Mesothelial cell of epicardium (in vitro differentiated cells): ENCODE results near the gene STAG1. TPM values are rescaled to one million over a fixed set of nuclear protein-coding genes. Genes with fewer than 3 reads are reported as not detected.
"Not testable (repeated sequence)": the region's sequence is repeated elsewhere in the genome, so short reads cannot be mapped to it uniquely, and the experiment has no call there.

ENCODE experiments used
- DNase-seq, 2 experiments: peaks; one replicate each; pipeline ENCODE4 v3.0.0; 2021; ENCODE audit warnings: low spot score in 2 of 2; ENCODE audit not compliant: unreplicated experiment in 2 of 2
- H3K27ac Mint-ChIP-seq: 2 replicates; pipeline ENCODE4 v1.8.0; 2021; ENCODE audit warnings: mixed read lengths
- H3K27me3 Mint-ChIP-seq: 2 replicates; pipeline ENCODE4 v1.8.0; 2021; ENCODE audit warnings: low read depth, mixed read lengths
- H3K36me3 Mint-ChIP-seq: 2 replicates; pipeline ENCODE4 v1.8.0; 2021; ENCODE audit warnings: mixed read lengths
- H3K4me1 Mint-ChIP-seq: 2 replicates; pipeline ENCODE4 v1.8.0; 2021; ENCODE audit warnings: mixed read lengths
- H3K4me3 Mint-ChIP-seq: 2 replicates; pipeline ENCODE4 v1.8.0; 2021; ENCODE audit warnings: mild to moderate bottlenecking, moderate library complexity, mixed read lengths
- H3K9me3 Mint-ChIP-seq: 2 replicates; pipeline ENCODE4 v1.8.0; 2021; ENCODE audit warnings: mixed read lengths
- CTCF ChIP-seq: fragments of 200-600 bp; sonication (generic); IDR thresholded peaks from one replicate; pipeline ENCODE4 v1.5.0; 2021; ENCODE audit warnings: antibody characterized with exemption; ENCODE audit not compliant: unreplicated experiment
- total RNA-seq: library from RNA; stranded (reverse); gene quantifications from 3 replicates; pipeline ENCODE4 v1.2.1, GENCODE V29; 2021

Gene STAG1
- total RNA-seq, 1 donor from 2014 or later = 51.8 TPM

GRCh38 chr3:136671921-136672320, 80.3 kb downstream of the STAG1 start:
- H3K4me1 Mint-ChIP-seq = peaks cover 13% of the 10 kb centered on the region
- no peak overlapping the region for H3K4me3 Mint-ChIP-seq
- TF ChIP-seq CTCF = no peak
- DNase-seq = no peak
- peaks cover 7% of the 10 kb centered on the region for H3K9me3 Mint-ChIP-seq
- peak overlapping the region; percentile 59 for H3K27ac Mint-ChIP-seq
- H3K27me3 Mint-ChIP-seq = no peaks in the 10 kb centered on the region
- H3K36me3 Mint-ChIP-seq = peaks cover 10% of the 10 kb centered on the region

GRCh38 chr3:136670166-136670565, 82.0 kb downstream of the STAG1 start:
- no peaks in the 10 kb centered on the region for H3K27me3 Mint-ChIP-seq

GRCh38 chr3:136667081-136667480, 85.1 kb downstream of the STAG1 start:
- Mint-ChIP-seq H3K4me1 (peaks cover 8% of the 10 kb centered on the region), H3K9me3 (peaks cover 7% of the 10 kb centered on the region), H3K4me3 (no peak overlapping the region), H3K27ac (no peak overlapping the region), H3K36me3 (peaks cover 10% of the 10 kb centered on the region), H3K27me3 (no peaks in the 10 kb centered on the region)
- TF ChIP-seq CTCF = no peak
- no peak for DNase-seq

More at GRCh38 chr3:136670166-136670565, 82.0 kb downstream of the STAG1 start:
- no peak overlapping the region for H3K4me3 Mint-ChIP-seq
- H3K9me3 Mint-ChIP-seq = peaks cover 7% of the 10 kb centered on the region
- no peak overlapping the region for H3K27ac Mint-ChIP-seq
- peaks cover 10% of the 10 kb centered on the region for H3K36me3 Mint-ChIP-seq
- DNase-seq = no peak
- no peak for TF ChIP-seq CTCF
- peaks cover 11% of the 10 kb centered on the region for H3K4me1 Mint-ChIP-seq

- H3K4me3 Mint-ChIP-seq, H3K27ac Mint-ChIP-seq, H3K27me3 Mint-ChIP-seq, H3K9me3 Mint-ChIP-seq, H3K36me3 Mint-ChIP-seq, H3K4me1 Mint-ChIP-seq, DNase-seq: not testable (repeated sequence)
Measured at GRCh38 chr3:136666301-136666700, 85.9 kb downstream of the STAG1 start.

- Mint-ChIP-seq H3K4me3 (no peak overlapping the region), H3K27ac (no peak overlapping the region), H3K9me3 (peaks cover 7% of the 10 kb centered on the region), H3K4me1 (peaks cover 3% of the 10 kb centered on the region), H3K36me3 (peaks cover 10% of the 10 kb centered on the region), H3K27me3 (no peaks in the 10 kb centered on the region)
- TF ChIP-seq CTCF = no peak
- DNase-seq = no peak
Measured at GRCh38 chr3:136664771-136665170, 87.4 kb downstream of the STAG1 start.

- no peak for DNase-seq
- H3K4me3 Mint-ChIP-seq = no peak overlapping the region
- H3K27me3 Mint-ChIP-seq = no peaks in the 10 kb centered on the region
- H3K27ac Mint-ChIP-seq = peak overlapping the region; percentile 23
- no peaks in the 10 kb centered on the region for H3K9me3 Mint-ChIP-seq
- no peaks in the 10 kb centered on the region for H3K36me3 Mint-ChIP-seq
- peaks cover 13% of the 10 kb centered on the region for H3K4me1 Mint-ChIP-seq
- no peak for TF ChIP-seq CTCF
Measured at GRCh38 chr3:136661282-136661681, 90.9 kb downstream of the STAG1 start.
